Measurements from ENCODE around the gene MAPK8IP2.
"Not testable (repeated sequence)": the region's sequence is repeated elsewhere in the genome, so short reads cannot be mapped to it uniquely, and the experiment has no call there.

- not testable (repeated sequence) for TF ChIP-seq CTCF, EZH2 (IDR thresholded peaks at IDR 0.05)
Measured at GRCh38 chr22:50659711-50660110, 59.1 kb downstream of the MAPK8IP2 start.
